Parathyroid adenoma (tissue), 2 donors: Measurements from ENCODE around the gene TDRD10.
"Not testable (repeated sequence)": the region's sequence is repeated elsewhere in the genome, so short reads cannot be mapped to it uniquely, and the experiment has no call there.

ENCODE experiments used
- H2AFZ ChIP-seq: fragments of 300-600 bp; sonication (generic); one replicate; pipeline ENCODE4 v1.7.0; 2017; ENCODE audit warnings: antibody characterized with exemption, mild to moderate bottlenecking
- H3K27ac ChIP-seq: fragments of 300-600 bp; sonication (generic); one replicate; pipeline ENCODE4 v1.7.0; 2017
- H3K27me3 ChIP-seq: fragments of 300-600 bp; sonication (generic); one replicate; pipeline ENCODE4 v1.7.0; 2017; ENCODE audit warnings: low read length; ENCODE audit not compliant: control insufficient read depth, insufficient read depth
- H3K36me3 ChIP-seq: fragments of 300-600 bp; sonication (generic); one replicate; pipeline ENCODE4 v1.7.0; 2017; ENCODE audit warnings: low read length; ENCODE audit not compliant: control insufficient read depth, insufficient read depth
- H3K4me1 ChIP-seq: fragments of 300-600 bp; sonication (generic); one replicate; pipeline ENCODE4 v1.7.0; 2017; ENCODE audit warnings: control low read depth
- H3K4me2 ChIP-seq: fragments of 300-600 bp; sonication (generic); one replicate; pipeline ENCODE4 v1.7.0; 2017; ENCODE audit warnings: low read length
- H3K4me3 ChIP-seq: fragments of 300-600 bp; sonication (generic); one replicate; pipeline ENCODE4 v1.7.0; 2017; ENCODE audit warnings: low read depth, low read length
- H3K79me2 ChIP-seq: fragments of 300-600 bp; sonication (generic); one replicate; pipeline ENCODE4 v1.7.0; 2017; ENCODE audit warnings: control low read depth
- H3K9ac ChIP-seq: fragments of 300-600 bp; sonication (generic); one replicate; pipeline ENCODE4 v1.7.0; 2017; ENCODE audit warnings: mild to moderate bottlenecking
- H3K9me3 ChIP-seq: fragments of 300-600 bp; sonication (generic); one replicate; pipeline ENCODE4 v1.7.0; 2017; ENCODE audit warnings: low read length; ENCODE audit not compliant: control insufficient read depth
- TF ChIP-seq, protein P1 (sequence below): fragments of 300-600 bp; sonication (generic); IDR thresholded peaks from one replicate; pipeline ENCODE4 v1.7.0; 2017; ENCODE audit warnings: antibody characterized with exemption, mild to moderate bottlenecking
- donor health status: primary hyperparathyroidism.

TDRD10 gene

DNA sequence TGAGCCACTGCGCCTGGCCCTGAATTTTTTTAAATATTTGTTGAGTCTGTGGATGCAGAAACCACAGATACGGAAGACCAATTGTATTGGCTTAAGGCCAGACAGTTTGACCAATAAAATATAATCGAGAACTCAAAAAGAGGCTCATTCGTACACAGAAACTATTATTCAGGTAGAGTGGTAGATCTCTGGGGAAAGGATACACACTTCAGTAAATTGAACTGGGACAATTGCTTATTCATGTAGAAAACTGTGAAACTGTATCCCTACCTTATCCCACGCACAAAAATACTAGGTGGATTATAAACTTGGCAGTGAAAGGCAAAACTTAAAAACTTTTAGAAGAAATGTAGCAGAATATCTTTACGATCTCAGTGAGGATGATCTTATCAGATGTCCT, 25.2 kb downstream of the TDRD10 start:
- no peak overlapping the region for H3K4me2 ChIP-seq
- no peak overlapping the region for H2AFZ ChIP-seq
- H3K27me3 ChIP-seq, result no peaks in the 10 kb centered on the region
- H3K27ac ChIP-seq, result no peak overlapping the region
- H3K4me1 ChIP-seq, result no peaks in the 10 kb centered on the region
- H3K9ac ChIP-seq, result no peak overlapping the region
- no peaks in the 10 kb centered on the region for H3K36me3 ChIP-seq
- H3K4me3 ChIP-seq, result no peak overlapping the region
- TF ChIP-seq, protein P1, sequence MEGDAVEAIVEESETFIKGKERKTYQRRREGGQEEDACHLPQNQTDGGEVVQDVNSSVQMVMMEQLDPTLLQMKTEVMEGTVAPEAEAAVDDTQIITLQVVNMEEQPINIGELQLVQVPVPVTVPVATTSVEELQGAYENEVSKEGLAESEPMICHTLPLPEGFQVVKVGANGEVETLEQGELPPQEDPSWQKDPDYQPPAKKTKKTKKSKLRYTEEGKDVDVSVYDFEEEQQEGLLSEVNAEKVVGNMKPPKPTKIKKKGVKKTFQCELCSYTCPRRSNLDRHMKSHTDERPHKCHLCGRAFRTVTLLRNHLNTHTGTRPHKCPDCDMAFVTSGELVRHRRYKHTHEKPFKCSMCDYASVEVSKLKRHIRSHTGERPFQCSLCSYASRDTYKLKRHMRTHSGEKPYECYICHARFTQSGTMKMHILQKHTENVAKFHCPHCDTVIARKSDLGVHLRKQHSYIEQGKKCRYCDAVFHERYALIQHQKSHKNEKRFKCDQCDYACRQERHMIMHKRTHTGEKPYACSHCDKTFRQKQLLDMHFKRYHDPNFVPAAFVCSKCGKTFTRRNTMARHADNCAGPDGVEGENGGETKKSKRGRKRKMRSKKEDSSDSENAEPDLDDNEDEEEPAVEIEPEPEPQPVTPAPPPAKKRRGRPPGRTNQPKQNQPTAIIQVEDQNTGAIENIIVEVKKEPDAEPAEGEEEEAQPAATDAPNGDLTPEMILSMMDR, result no peak
- H3K79me2 ChIP-seq, result no peaks in the 10 kb centered on the region
- no peaks in the 10 kb centered on the region for H3K9me3 ChIP-seq

DNA sequence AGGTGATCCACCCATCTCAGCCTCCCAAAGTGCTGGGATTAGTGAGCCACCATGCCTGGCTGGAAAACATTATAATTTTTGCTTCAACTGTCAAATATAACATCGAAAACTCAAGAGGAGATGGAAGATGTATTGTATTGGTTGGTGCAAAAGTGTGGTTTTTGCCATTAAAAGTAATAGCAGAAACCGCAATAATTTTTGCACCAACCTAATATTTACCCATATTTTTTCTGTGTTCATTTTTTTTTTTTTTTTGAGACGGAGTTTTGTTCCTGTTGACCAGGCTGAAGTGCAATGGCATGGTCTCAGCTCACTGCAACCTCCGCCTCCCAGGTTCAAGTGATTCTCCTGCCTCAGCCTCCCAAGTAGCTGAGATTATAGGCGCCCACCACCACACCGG, 27.3 kb downstream of the TDRD10 start:
- no peaks in the 10 kb centered on the region for H3K4me1 ChIP-seq
- no peak overlapping the region for H3K27ac ChIP-seq
- H3K27me3 ChIP-seq, result no peaks in the 10 kb centered on the region
- no peaks in the 10 kb centered on the region for H3K9me3 ChIP-seq
- no peak overlapping the region for H3K9ac ChIP-seq
- TF ChIP-seq, protein P1, result no peak
- no peak overlapping the region for H2AFZ ChIP-seq
- no peak overlapping the region for H3K4me3 ChIP-seq
- no peaks in the 10 kb centered on the region for H3K79me2 ChIP-seq
- H3K36me3 ChIP-seq, result no peaks in the 10 kb centered on the region
- H3K4me2 ChIP-seq, result no peak overlapping the region

DNA sequence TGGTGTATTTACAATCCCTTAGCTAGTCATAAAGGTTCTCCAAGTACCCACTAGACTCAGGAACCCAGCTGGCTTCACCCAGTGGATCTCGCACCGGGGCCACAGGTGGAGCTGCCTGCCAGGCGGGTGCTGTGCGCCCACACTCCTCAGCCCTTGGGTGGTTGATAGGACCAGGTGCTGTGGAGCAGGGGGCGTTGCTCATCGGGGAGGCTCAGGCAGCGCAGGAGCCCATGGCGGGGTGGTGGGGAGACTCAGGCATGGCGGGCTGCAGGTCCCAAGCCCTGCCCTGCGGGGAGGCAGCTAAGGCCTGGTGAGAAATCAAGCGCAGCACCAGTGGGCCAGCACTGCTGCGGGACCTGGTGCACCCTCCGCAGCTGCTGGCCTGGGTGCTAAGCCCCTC, 29.9 kb downstream of the TDRD10 start:
- H3K9ac ChIP-seq, H3K27me3 ChIP-seq, H3K79me2 ChIP-seq, H3K4me3 ChIP-seq, H3K4me2 ChIP-seq, H2AFZ ChIP-seq, H3K36me3 ChIP-seq, H3K4me1 ChIP-seq, H3K9me3 ChIP-seq, H3K27ac ChIP-seq: not testable (repeated sequence)

DNA sequence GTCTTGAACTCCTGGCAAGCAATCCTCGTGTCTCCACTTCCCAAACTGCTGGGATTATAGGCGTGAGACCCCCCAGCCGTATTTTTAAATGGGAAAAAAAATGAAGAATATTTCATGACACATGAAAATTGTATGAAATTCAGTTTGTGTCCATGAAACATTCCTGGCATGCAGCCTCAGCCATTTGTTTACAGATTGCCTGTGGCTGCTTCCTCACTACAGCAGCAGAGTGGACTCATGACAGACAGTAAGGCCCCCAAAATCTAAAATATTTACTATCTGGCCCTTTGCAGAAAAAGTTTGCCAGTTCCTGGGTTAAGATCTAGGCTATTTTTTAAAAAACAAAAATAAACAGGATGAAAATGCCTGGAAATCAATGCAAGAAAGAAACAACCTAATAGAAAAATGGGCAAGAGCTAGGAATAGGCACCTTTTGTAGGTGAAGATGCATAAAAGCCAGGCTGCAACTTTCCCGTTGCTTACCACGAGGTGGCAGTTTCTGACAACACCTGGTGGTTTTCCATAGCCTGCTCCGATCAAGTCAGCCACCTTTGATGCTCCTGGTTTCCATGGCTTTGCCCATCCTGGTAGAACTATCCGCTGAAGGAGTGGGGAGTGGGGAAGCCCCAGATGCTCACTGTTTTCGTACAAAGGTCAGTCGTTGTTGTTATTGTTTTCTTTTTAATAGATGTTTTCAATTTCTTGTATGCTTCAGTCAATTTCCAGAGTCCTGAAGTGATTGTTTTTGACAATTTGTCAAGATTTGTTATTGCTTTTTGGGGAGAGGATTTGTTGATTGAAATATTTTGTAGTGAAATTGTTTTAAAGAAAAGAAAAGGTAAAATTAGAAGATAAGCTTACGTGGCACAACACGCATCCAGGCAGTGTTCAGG, 32.2 kb downstream of the TDRD10 start:
- Histone ChIP-seq H3K4me1 (no peaks in the 10 kb centered on the region), H3K4me2 (no peak overlapping the region), H3K9me3 (no peaks in the 10 kb centered on the region), H3K27me3 (no peaks in the 10 kb centered on the region), H3K4me3 (no peak overlapping the region), H3K9ac (no peak overlapping the region), H3K79me2 (no peaks in the 10 kb centered on the region), H3K27ac (no peak overlapping the region), H3K36me3 (no peaks in the 10 kb centered on the region), H2AFZ (no peak overlapping the region)
- TF ChIP-seq, protein P1, result peak; percentile 32

DNA sequence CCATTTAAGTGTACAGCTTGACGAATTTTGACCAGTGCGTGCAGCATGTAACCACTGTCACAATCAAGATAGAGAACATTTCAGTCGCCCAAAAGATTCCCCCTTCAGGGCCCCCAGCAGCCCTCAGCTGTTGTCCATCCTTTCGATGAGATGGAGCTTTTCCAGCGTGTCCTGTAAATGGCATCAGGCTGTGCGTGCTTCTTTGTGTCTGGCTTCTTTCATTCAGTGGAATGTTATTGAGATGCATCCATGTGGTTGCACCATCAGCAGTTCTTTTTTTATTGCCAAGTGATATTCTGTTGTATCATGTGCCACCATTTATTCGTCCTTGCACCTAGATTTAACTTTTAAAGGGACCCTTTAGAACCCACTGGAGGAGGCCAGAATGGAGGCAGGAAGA, 34.6 kb downstream of the TDRD10 start:
- H3K4me2 ChIP-seq, result no peak overlapping the region
- no peak overlapping the region for H3K9ac ChIP-seq
- TF ChIP-seq, protein P1, result no peak
- no peaks in the 10 kb centered on the region for H3K79me2 ChIP-seq
- H3K27ac ChIP-seq, result no peak overlapping the region
- no peaks in the 10 kb centered on the region for H3K9me3 ChIP-seq
- H3K4me1 ChIP-seq, result no peaks in the 10 kb centered on the region
- no peak overlapping the region for H2AFZ ChIP-seq
- H3K4me3 ChIP-seq, result no peak overlapping the region
- H3K27me3 ChIP-seq, result no peaks in the 10 kb centered on the region
- H3K36me3 ChIP-seq, result no peaks in the 10 kb centered on the region
